Caco-2 (cell line): Measurements from ENCODE around the gene PRKG2. TPM values are rescaled to one million over a fixed set of nuclear protein-coding genes. Genes with fewer than 3 reads are reported as not detected.

Source experiments
- BruUV-seq: library from RNA; stranded (reverse); fragments of 400-500 nt; replicated peaks from 2 replicates; lab custom pipeline; 2021; lab: Mats Ljungman, UMichigan
- CTCF ChIA-PET: fragments of 300-600 bp; sonication (Branson Sonifier 250); formaldehyde crosslinking; loops from one replicate; lab custom pipeline; 2022; ENCODE audit warnings: antibody characterized with exemption; lab: Charles Lee
- POLR2A ChIA-PET: fragments of 300-600 bp; sonication (Branson Sonifier 250); formaldehyde crosslinking; loops from one replicate; lab custom pipeline; 2022; ENCODE audit warnings: antibody characterized with exemption; lab: Charles Lee
- DNase-seq, 2 experiments: peaks; one replicate each; pipeline versions ENCODE4 v3.0.0 to v3.0.0-alpha.2; 2020 to 2022
- H3K27me3 ChIP-seq: replicated peaks from 2 replicates; pipeline ENCODE4 v1.6.0; 2011; ENCODE audit warnings: low read length; ENCODE audit not compliant: control insufficient read depth, insufficient read depth
- H3K36me3 ChIP-seq: 2 replicates; pipeline ENCODE4 v1.5.1; 2011; ENCODE audit warnings: low read length; ENCODE audit not compliant: control insufficient read depth, insufficient read depth
- H3K4me1 ChIP-seq: fragments of 250-450 bp; sonication (Bioruptor Pico); 2 replicates; pipeline ENCODE4 v1.5.1; 2020; ENCODE audit warnings: mild to moderate bottlenecking
- H3K4me3 ChIP-seq: 2 replicates; pipeline ENCODE4 v1.5.1; 2011; ENCODE audit warnings: low read depth, mild to moderate bottlenecking, control low read depth, low read length
- H3K9me3 ChIP-seq: fragments of 250-450 bp; sonication (Bioruptor Pico); 2 replicates; pipeline ENCODE4 v1.5.1; 2020; ENCODE audit warnings: mild to moderate bottlenecking, moderate library complexity
- H3K27ac Mint-ChIP-seq: one replicate; pipeline ENCODE4 v1.8.0; 2022; ENCODE audit warnings: mixed read lengths; ENCODE audit not compliant: unreplicated experiment
- H3K27me3 Mint-ChIP-seq: one replicate; pipeline ENCODE4 v1.8.0; 2022; ENCODE audit warnings: mixed read lengths; ENCODE audit not compliant: insufficient read depth, unreplicated experiment
- H3K36me3 Mint-ChIP-seq: one replicate; pipeline ENCODE4 v1.8.0; 2022; ENCODE audit warnings: mild to moderate bottlenecking, mixed read lengths; ENCODE audit not compliant: insufficient read depth, unreplicated experiment
- H3K4me1 Mint-ChIP-seq: one replicate; pipeline ENCODE4 v1.8.0; 2022; ENCODE audit warnings: low read depth, mixed read lengths; ENCODE audit not compliant: unreplicated experiment
- H3K4me3 Mint-ChIP-seq: one replicate; pipeline ENCODE4 v1.8.0; 2022; ENCODE audit warnings: mild to moderate bottlenecking, moderate library complexity, mixed read lengths; ENCODE audit not compliant: unreplicated experiment
- H3K9me3 Mint-ChIP-seq: one replicate; pipeline ENCODE4 v1.8.0; 2022; ENCODE audit warnings: mixed read lengths; ENCODE audit not compliant: unreplicated experiment
- CTCF ChIP-seq, 2 experiments: fragments of 200-600 bp in 1 of 2; IDR thresholded peaks; 1 replicate in 1 of 2; 2 replicates in 1 of 2; pipeline versions ENCODE4 v1.5.1 to v1.8.0; 2011 to 2022; ENCODE audit warnings: antibody characterized with exemption in 1 of 2, control low read depth in 1 of 2, inconsistent platforms in 1 of 2, low read depth in 1 of 2, low read length in 1 of 2, mild to moderate bottlenecking in 1 of 2, moderate library complexity in 1 of 2; ENCODE audit not compliant: insufficient read depth in 1 of 2, severe bottlenecking in 1 of 2, unreplicated experiment in 1 of 2
- intact Hi-C: fragments of 100-400 bp; cut with micrococcal nuclease; formaldehyde crosslinking; loops from one replicate; pipeline ENCODE4 v1.10.0; 2022; ENCODE audit not compliant: unreplicated experiment
- total RNA-seq: library from RNA; stranded (reverse); gene quantifications from 2 replicates; pipeline ENCODE4 v1.2.3, GENCODE V29; 2022

Gene PRKG2
- total RNA-seq, 1 experiment from 2014 or later = 5.6 TPM

- Mint-ChIP-seq H3K9me3 (no peaks in the 10 kb centered on the region), H3K27me3 (peaks cover 11% of the 10 kb centered on the region), H3K36me3 (no peaks in the 10 kb centered on the region), H3K4me3 (no peak overlapping the region), H3K27ac (no peak overlapping the region), H3K4me1 (no peaks in the 10 kb centered on the region)
- H3K27me3 ChIP-seq = no peaks in the 10 kb centered on the region
- intact Hi-C loops = no loop called here
- H3K9me3 ChIP-seq = no peaks in the 10 kb centered on the region
- no peak for TF ChIP-seq CTCF (IDR thresholded peaks at IDR 0.05; ENCODE audit: insufficient read depth in 1 of 2, low read depth in 1 of 2, low read length in 1 of 2, severe bottlenecking in 1 of 2, unreplicated experiment in 1 of 2)
- H3K4me3 ChIP-seq = no peak overlapping the region
- no peaks in the 10 kb centered on the region for H3K4me1 ChIP-seq
- ChIA-PET CTCF (interaction anchor here (0.7 to 2.8 kb wide), 2 partner anchors 13 to 281 kb away, joined by 3 to 36 read pairs; no protein-coding TSS in a partner anchor), POLR2A (no interaction called here)
- no TSS peak for BruUV-seq
- DNase-seq = no peak
- H3K36me3 ChIP-seq = no peaks in the 10 kb centered on the region
These were observed 144.0 kb downstream of the PRKG2 start for GRCh38 chr4:81071013-81071412.

DNA sequence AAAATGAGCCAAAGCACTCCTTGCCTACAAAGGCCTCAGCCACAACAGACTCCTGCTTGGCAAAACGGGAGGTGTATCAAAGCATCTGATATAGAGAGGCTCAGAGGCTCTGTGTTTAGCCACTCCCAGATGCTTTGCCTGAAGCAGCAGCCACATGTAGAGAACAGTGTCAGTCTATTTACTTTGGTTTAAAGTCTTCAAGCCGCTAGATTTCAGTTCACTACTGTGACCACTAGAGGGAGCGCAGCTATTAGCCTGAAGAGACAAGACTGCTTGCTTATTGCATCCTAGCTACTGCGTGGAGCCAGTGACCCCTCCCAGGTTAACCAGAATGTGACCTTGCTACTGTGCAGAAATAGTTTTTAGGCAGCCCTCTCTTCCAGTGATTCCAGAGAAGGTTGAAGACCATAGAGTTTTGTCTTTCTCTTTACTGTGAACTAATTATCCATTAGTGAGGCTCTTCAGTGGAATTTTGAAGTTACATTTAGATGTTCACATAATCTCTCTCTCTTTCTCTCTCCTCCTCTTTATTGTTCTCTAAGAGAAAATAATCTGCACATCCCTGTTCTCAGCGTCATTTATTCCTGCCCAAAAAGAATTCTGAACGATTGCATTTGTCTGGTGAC is 145.2 kb downstream of the PRKG2 start:
- Mint-ChIP-seq H3K27ac (no peak overlapping the region), H3K27me3 (peaks cover 9% of the 10 kb centered on the region), H3K36me3 (no peaks in the 10 kb centered on the region), H3K4me1 (no peaks in the 10 kb centered on the region), H3K9me3 (no peaks in the 10 kb centered on the region), H3K4me3 (no peak overlapping the region)
- ChIA-PET CTCF (interaction anchor here (0.9 to 2.8 kb wide), 6 partner anchors 9 to 303 kb away, joined by 3 to 36 read pairs (median 5); partner anchors contain the start of gene BMP3), POLR2A (no interaction called here)
- DNase-seq = peak; percentile 83 to 84
- Histone ChIP-seq H3K36me3 (no peaks in the 10 kb centered on the region), H3K9me3 (no peaks in the 10 kb centered on the region), H3K27me3 (no peaks in the 10 kb centered on the region), H3K4me3 (no peak overlapping the region), H3K4me1 (no peaks in the 10 kb centered on the region)
- intact Hi-C loops = loop anchor here (1.0 kb wide), 2 partner anchors 281 to 300 kb away; no protein-coding TSS in a partner anchor
- BruUV-seq = no TSS peak
- TF ChIP-seq CTCF (IDR thresholded peaks at IDR 0.05; ENCODE audit: insufficient read depth in 1 of 2, low read depth in 1 of 2, low read length in 1 of 2, severe bottlenecking in 1 of 2, unreplicated experiment in 1 of 2) = peak; percentile 80

- TF ChIP-seq CTCF (IDR thresholded peaks at IDR 0.05; ENCODE audit: insufficient read depth in 1 of 2, low read depth in 1 of 2, low read length in 1 of 2, severe bottlenecking in 1 of 2, unreplicated experiment in 1 of 2) = no peak
- Mint-ChIP-seq H3K27ac (no peak overlapping the region), H3K9me3 (no peaks in the 10 kb centered on the region), H3K36me3 (no peaks in the 10 kb centered on the region), H3K27me3 (no peaks in the 10 kb centered on the region), H3K4me1 (no peaks in the 10 kb centered on the region), H3K4me3 (no peak overlapping the region)
- no peak overlapping the region for H3K4me3 ChIP-seq
- H3K4me1 ChIP-seq = no peaks in the 10 kb centered on the region
- no peak for DNase-seq
- H3K27me3 ChIP-seq = no peaks in the 10 kb centered on the region
- ChIA-PET CTCF (no interaction called here), POLR2A (no interaction called here)
- intact Hi-C loops = no loop called here
- BruUV-seq = no TSS peak
- H3K9me3 ChIP-seq = no peaks in the 10 kb centered on the region
- no peaks in the 10 kb centered on the region for H3K36me3 ChIP-seq
These were observed 149.6 kb downstream of the PRKG2 start for GRCh38 chr4:81065446-81065845.
